Activated CD8-positive, alpha-beta T cell treated with anti-CD3 and anti-CD28 coated beads for 36 hours (primary cell): Measurements from ENCODE around the gene CLMN. TPM values are rescaled to one million over a fixed set of nuclear protein-coding genes. Genes with fewer than 3 reads are reported as not detected.

Source experiments
- ATAC-seq: fragments of 200-7000 bp; cut with Tn5 transposase; one replicate; pipeline ENCODE4 v1.10.0; 2021; ENCODE audit warnings: mild to moderate bottlenecking, moderate library complexity
- CTCF ChIA-PET: fragments of 350-600 bp; sonication (Branson Sonifier 250); formaldehyde crosslinking; loops from one replicate; lab custom pipeline; 2021; ENCODE audit warnings: antibody characterized with exemption; lab: Charles Lee
- POLR2A ChIA-PET: fragments of 350-600 bp; sonication (Branson Sonifier 250); formaldehyde crosslinking; loops from one replicate; lab custom pipeline; 2021; ENCODE audit warnings: antibody characterized with exemption; lab: Charles Lee
- DNase-seq: peaks from one replicate; pipeline ENCODE4 v3.0.0-alpha.2; 2020
- H3K27ac Mint-ChIP-seq: one replicate; pipeline ENCODE4 v1.8.0; 2021; ENCODE audit warnings: mild to moderate bottlenecking, mixed read lengths
- H3K27me3 Mint-ChIP-seq: one replicate; pipeline ENCODE4 v1.8.0; 2021; ENCODE audit warnings: mixed read lengths
- H3K36me3 Mint-ChIP-seq: one replicate; pipeline ENCODE4 v1.8.0; 2021; ENCODE audit warnings: low read depth, mixed read lengths
- H3K4me1 Mint-ChIP-seq: one replicate; pipeline ENCODE4 v1.8.0; 2021; ENCODE audit warnings: low read depth, mixed read lengths
- H3K4me3 Mint-ChIP-seq: one replicate; pipeline ENCODE4 v1.8.0; 2021; ENCODE audit warnings: mild to moderate bottlenecking, moderate library complexity, mixed read lengths
- H3K9me3 Mint-ChIP-seq: one replicate; pipeline ENCODE4 v1.8.0; 2021; ENCODE audit warnings: mixed read lengths
- CTCF ChIP-seq: fragments of 200-600 bp; IDR thresholded peaks from one replicate; pipeline ENCODE4 v1.8.0; 2022; ENCODE audit warnings: antibody characterized with exemption, mild to moderate bottlenecking
- intact Hi-C: fragments of 100-400 bp; cut with micrococcal nuclease; formaldehyde crosslinking; loops from one replicate; pipeline ENCODE4 v1.10.0; 2022
- total RNA-seq, 2 experiments: library from RNA; stranded (reverse); gene quantifications; one replicate each; pipeline ENCODE4 v1.2.3, GENCODE V29; 2021

The CLMN gene
- total RNA-seq, 2 experiments from 2014 or later = 0.31 to 0.59 TPM

GRCh38 chr14:95311752-95312151 lies 8.0 kb downstream of the CLMN start:
- ATAC-seq (no peak), DNase-seq (no peak)
- Mint-ChIP-seq H3K9me3 (no peaks in the 10 kb centered on the region), H3K36me3 (no peaks in the 10 kb centered on the region), H3K4me1 (peaks cover 11% of the 10 kb centered on the region), H3K4me3 (no peak overlapping the region), H3K27ac (no peak overlapping the region), H3K27me3 (peaks cover 9% of the 10 kb centered on the region)
- no peak for TF ChIP-seq CTCF
- ChIA-PET CTCF (no interaction called here), POLR2A (no interaction called here)
- intact Hi-C loops = no loop called here

GRCh38 chr14:95310635-95311380 lies 8.9 kb downstream of the CLMN start:
- intact Hi-C loops = no loop called here
- Mint-ChIP-seq H3K27ac (no peak overlapping the region), H3K4me1 (peaks cover 11% of the 10 kb centered on the region), H3K36me3 (no peaks in the 10 kb centered on the region), H3K4me3 (no peak overlapping the region), H3K9me3 (no peaks in the 10 kb centered on the region), H3K27me3 (peaks cover 6% of the 10 kb centered on the region)
- DNase-seq (no peak), ATAC-seq (no peak)
- ChIA-PET CTCF (no interaction called here), POLR2A (no interaction called here)
- no peak for TF ChIP-seq CTCF

GRCh38 chr14:95309261-95310051 lies 10.3 kb downstream of the CLMN start:
- POLR2A ChIA-PET = no interaction called here
- CTCF ChIA-PET = no interaction called here
- Mint-ChIP-seq H3K9me3 (no peaks in the 10 kb centered on the region), H3K27ac (no peak overlapping the region), H3K36me3 (no peaks in the 10 kb centered on the region), H3K27me3 (peaks cover 7% of the 10 kb centered on the region), H3K4me3 (no peak overlapping the region), H3K4me1 (peaks cover 5% of the 10 kb centered on the region)
- intact Hi-C loops = no loop called here
- no peak for DNase-seq
- ATAC-seq = no peak
- TF ChIP-seq CTCF = no peak

- no peak overlapping the region for H3K27ac Mint-ChIP-seq
- DNase-seq (no peak), ATAC-seq (no peak)
- intact Hi-C loops = no loop called here
- H3K27me3 Mint-ChIP-seq = peaks cover 3% of the 10 kb centered on the region
- no peak for TF ChIP-seq CTCF
- CTCF ChIA-PET = no interaction called here
- no peaks in the 10 kb centered on the region for H3K4me1 Mint-ChIP-seq
- H3K36me3 Mint-ChIP-seq = no peaks in the 10 kb centered on the region
- POLR2A ChIA-PET = no interaction called here
- H3K4me3 Mint-ChIP-seq = no peak overlapping the region
- no peaks in the 10 kb centered on the region for H3K9me3 Mint-ChIP-seq
Observed at GRCh38 chr14:95308073-95308472, 11.6 kb downstream of the CLMN start.

- Mint-ChIP-seq H3K27ac (no peak overlapping the region), H3K4me1 (no peaks in the 10 kb centered on the region), H3K27me3 (peaks cover 4% of the 10 kb centered on the region), H3K9me3 (no peaks in the 10 kb centered on the region), H3K4me3 (no peak overlapping the region), H3K36me3 (no peaks in the 10 kb centered on the region)
- intact Hi-C loops = no loop called here
- no peak for DNase-seq
- POLR2A ChIA-PET = no interaction called here
- no peak for ATAC-seq
- TF ChIP-seq CTCF = no peak
- CTCF ChIA-PET = no interaction called here
Observed at GRCh38 chr14:95307402-95308041, 12.2 kb downstream of the CLMN start.
